ENCODE results near the gene HPCA.

The HPCA gene

GRCh38 chr1:32927441-32927840 lies 41.1 kb downstream of the HPCA start:
- H3K9me3 ChIP-seq, result no peaks in the 10 kb centered on the region
- no peaks in the 10 kb centered on the region for H3K4me1 ChIP-seq
- no peak for TF ChIP-seq CTCF (IDR thresholded peaks at IDR 0.05; ENCODE audit: low read depth, low read length)
- H3K36me3 ChIP-seq, result no peaks in the 10 kb centered on the region
- H3K4me3 ChIP-seq (ENCODE audit: low read depth, low read length), result no peak overlapping the region
- DNase-seq, result no peak
- peaks cover 6% of the 10 kb centered on the region for H3K27me3 ChIP-seq

DNA sequence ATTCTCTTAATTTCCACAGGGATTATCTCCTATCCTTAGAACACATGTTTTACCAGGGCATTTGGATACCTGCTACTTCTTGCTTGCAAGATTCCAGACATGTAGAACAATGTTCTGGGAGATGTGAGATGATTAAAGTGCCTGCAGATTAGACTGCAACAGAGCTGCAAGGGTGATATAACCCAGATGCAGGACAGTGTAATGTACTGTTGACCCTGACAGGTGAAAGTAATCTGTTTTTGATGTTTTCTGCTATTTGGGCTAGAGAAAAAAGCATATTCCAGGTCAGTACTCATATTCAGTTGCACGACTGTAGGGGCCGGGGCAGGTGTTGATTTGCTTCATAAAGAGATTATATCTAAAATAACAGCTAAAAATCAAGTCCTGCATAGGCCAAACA lies 42.0 kb downstream of the HPCA start:
- no peaks in the 10 kb centered on the region for H3K4me1 ChIP-seq
- DNase-seq, result no peak

GRCh38 chr1:32928715-32929114 lies 42.4 kb downstream of the HPCA start:
- H3K9me3 ChIP-seq, result no peaks in the 10 kb centered on the region
- no peaks in the 10 kb centered on the region for H3K4me1 ChIP-seq
- no peaks in the 10 kb centered on the region for H3K36me3 ChIP-seq
- DNase-seq, result no peak
- H3K27me3 ChIP-seq, result peaks cover 6% of the 10 kb centered on the region
- no peak for TF ChIP-seq CTCF (IDR thresholded peaks at IDR 0.05; ENCODE audit: low read depth, low read length)
- no peak overlapping the region for H3K4me3 ChIP-seq (ENCODE audit: low read depth, low read length)

More for the DNA sequence above, 42.0 kb downstream of the HPCA start:
- Histone ChIP-seq H3K4me3 (ENCODE audit: low read depth, low read length) (no peak overlapping the region), H3K9me3 (no peaks in the 10 kb centered on the region), H3K27me3 (peaks cover 6% of the 10 kb centered on the region), H3K36me3 (no peaks in the 10 kb centered on the region)
- TF ChIP-seq CTCF (IDR thresholded peaks at IDR 0.05; ENCODE audit: low read depth, low read length), result no peak

GRCh38 chr1:32929366-32929765 lies 43.1 kb downstream of the HPCA start:
- H3K27me3 ChIP-seq, result peaks cover 6% of the 10 kb centered on the region
- no peak for TF ChIP-seq CTCF (IDR thresholded peaks at IDR 0.05; ENCODE audit: low read depth, low read length)

DNA sequence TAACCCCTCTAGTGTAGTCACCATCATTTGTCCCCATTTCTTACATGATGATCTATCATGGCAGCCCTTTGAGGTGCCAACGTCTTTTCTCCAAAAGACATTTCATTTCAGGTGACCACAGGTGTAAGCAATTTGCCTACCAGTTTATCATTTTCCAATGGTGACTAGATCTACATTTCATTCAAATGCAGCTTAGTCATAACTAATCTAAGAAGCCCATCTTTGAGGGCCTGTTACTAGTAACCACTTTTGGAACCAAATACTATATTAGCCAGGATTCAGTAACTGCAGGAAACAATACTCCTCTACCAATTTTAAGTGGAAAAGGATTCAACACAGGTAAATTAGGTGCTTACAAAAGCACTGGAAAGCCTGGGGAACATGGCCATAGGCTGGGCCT lies 45.5 kb downstream of the HPCA start:
- H3K27me3 ChIP-seq, result no peaks in the 10 kb centered on the region
- TF ChIP-seq CTCF (IDR thresholded peaks at IDR 0.05; ENCODE audit: low read depth, low read length), result no peak
- H3K4me1 ChIP-seq, result no peaks in the 10 kb centered on the region
- no peak for DNase-seq
- no peaks in the 10 kb centered on the region for H3K36me3 ChIP-seq
- no peak overlapping the region for H3K4me3 ChIP-seq (ENCODE audit: low read depth, low read length)
- H3K9me3 ChIP-seq, result no peaks in the 10 kb centered on the region

More at GRCh38 chr1:32929366-32929765, 43.1 kb downstream of the HPCA start:
- H3K4me3 ChIP-seq (ENCODE audit: low read depth, low read length), result no peak overlapping the region
- H3K36me3 ChIP-seq, result no peaks in the 10 kb centered on the region
- no peaks in the 10 kb centered on the region for H3K4me1 ChIP-seq
- no peaks in the 10 kb centered on the region for H3K9me3 ChIP-seq
- DNase-seq, result no peak

DNA sequence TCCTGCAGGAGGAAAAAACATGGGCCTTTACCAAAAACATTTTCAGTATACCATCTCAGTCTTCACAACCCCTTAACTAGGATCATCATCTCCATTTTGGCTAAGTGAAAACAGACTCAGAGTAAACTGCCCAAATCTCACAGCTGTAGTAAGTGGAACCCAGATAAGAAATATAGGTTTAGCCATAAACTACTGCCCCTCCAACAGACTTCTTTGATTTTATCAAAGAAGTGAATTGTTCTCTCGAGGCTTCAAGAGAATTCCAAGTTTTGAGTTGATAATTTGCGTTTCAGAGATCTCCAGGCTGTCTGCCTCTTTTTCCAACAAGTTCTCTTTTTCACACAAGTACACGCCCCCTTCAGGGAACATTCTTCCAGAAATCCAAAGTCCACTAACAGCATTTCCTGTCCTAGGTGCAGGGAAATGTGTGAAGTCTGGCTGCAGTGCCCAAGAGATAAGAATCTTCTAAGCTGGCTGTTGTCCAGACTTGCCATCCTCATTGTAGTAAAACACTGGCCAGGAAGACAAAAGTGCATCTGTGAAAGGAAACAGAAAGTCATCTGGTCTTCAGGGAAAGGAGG lies 47.5 kb downstream of the HPCA start:
- no peaks in the 10 kb centered on the region for H3K27me3 ChIP-seq
- no peak for TF ChIP-seq CTCF (IDR thresholded peaks at IDR 0.05; ENCODE audit: low read depth, low read length)
- no peaks in the 10 kb centered on the region for H3K9me3 ChIP-seq
- peak; percentile 37 for DNase-seq
- H3K36me3 ChIP-seq, result no peaks in the 10 kb centered on the region
- H3K4me3 ChIP-seq (ENCODE audit: low read depth, low read length), result no peak overlapping the region
- no peaks in the 10 kb centered on the region for H3K4me1 ChIP-seq
